B cell (primary cell): ENCODE results near the gene PIP4K2A. TPM values are rescaled to one million over a fixed set of nuclear protein-coding genes. Genes with fewer than 3 reads are reported as not detected.

Source experiments
- ATAC-seq: fragments of 200-7000 bp; cut with Tn5 transposase; one replicate; pipeline ENCODE4 v1.10.0; 2021; ENCODE audit warnings: low read depth, mild to moderate bottlenecking, moderate number of reproducible peaks, moderate library complexity
- CTCF ChIA-PET: fragments of 350-600 bp; sonication (Branson Sonifier 250); formaldehyde crosslinking; loops from one replicate; lab custom pipeline; 2021; ENCODE audit warnings: antibody characterized with exemption, inconsistent platforms; lab: Charles Lee
- POLR2A ChIA-PET: fragments of 350-600 bp; sonication (Branson Sonifier 250); formaldehyde crosslinking; loops from one replicate; lab custom pipeline; 2021; ENCODE audit warnings: antibody characterized with exemption; lab: Charles Lee
- DNase-seq: peaks from one replicate; pipeline ENCODE4 v3.0.0; 2013
- H2AFZ ChIP-seq: 2 replicates; pipeline ENCODE4 v1.6.1; 2012; ENCODE audit warnings: mild to moderate bottlenecking, low read depth, low read length; ENCODE audit not compliant: insufficient read depth, poor library complexity, severe bottlenecking
- H3K27ac ChIP-seq, 2 donors: 1 replicate in 1 of 2; 2 replicates in 1 of 2; pipeline ENCODE4 v1.5.1; 2012 to 2013; ENCODE audit warnings: low read length in 2 of 2, mild to moderate bottlenecking in 2 of 2, moderate library complexity in 1 of 2
- H3K27me3 ChIP-seq, 4 experiments: fragments of 200-600 bp in 1 of 4; sonication (generic) in 1 of 4; replicated peaks in 1 of 4; 1 replicate in 2 of 4; 2 replicates in 2 of 4; pipeline versions ENCODE4 v1.6.1 to v1.7.0; 2013 to 2016; ENCODE audit warnings: low read length in 3 of 4, mild to moderate bottlenecking in 2 of 4, mixed read lengths in 1 of 4, moderate library complexity in 1 of 4; ENCODE audit not compliant: insufficient read depth in 4 of 4, control insufficient read depth in 3 of 4; ENCODE audit errors: control extremely low read depth in 1 of 4
- H3K36me3 ChIP-seq, 2 experiments: replicated peaks in 1 of 2; 1 replicate in 1 of 2; 2 replicates in 1 of 2; pipeline versions ENCODE4 v1.6.1 to v1.7.1; 2013; ENCODE audit warnings: low read length in 1 of 2; ENCODE audit not compliant: insufficient read depth in 2 of 2, control insufficient read depth in 1 of 2; ENCODE audit errors: control extremely low read depth in 1 of 2, extremely low read depth in 1 of 2
- H3K4me1 ChIP-seq, 2 donors: fragments of 200-600 bp in 1 of 2; sonication (generic) in 1 of 2; 1 replicate in 1 of 2; 2 replicates in 1 of 2; pipeline versions ENCODE4 v1.5.1 to v1.6.1; 2013 to 2017; ENCODE audit warnings: low read length in 2 of 2; ENCODE audit not compliant: control insufficient read depth in 2 of 2, insufficient read depth in 2 of 2
- H3K4me2 ChIP-seq: replicated peaks from 2 replicates; pipeline ENCODE3; 2012; ENCODE audit warnings: mild to moderate bottlenecking, low read depth, low read length; ENCODE audit not compliant: poor library complexity, severe bottlenecking
- H3K4me3 ChIP-seq, 5 experiments: fragments of 200-600 bp in 1 of 5; sonication (generic) in 1 of 5; 1 replicate in 3 of 5; 2 replicates in 2 of 5; pipeline versions ENCODE4 v1.5.1 to v1.7.0; 2011 to 2016; ENCODE audit warnings: low read length in 4 of 5, mild to moderate bottlenecking in 4 of 5, low read depth in 2 of 5, control low read depth in 1 of 5, moderate library complexity in 1 of 5; ENCODE audit not compliant: insufficient read depth in 1 of 5; ENCODE audit errors: control extremely low read depth in 1 of 5, extremely low read depth in 1 of 5
- H3K79me2 ChIP-seq: fragments of 200-600 bp; sonication (generic); one replicate; pipeline ENCODE4 v1.6.0; 2016; ENCODE audit warnings: low read length; ENCODE audit not compliant: control insufficient read depth, insufficient read depth
- H3K9ac ChIP-seq: fragments of 200-600 bp; sonication (generic); 2 replicates; pipeline ENCODE4 v1.6.1; 2017; ENCODE audit warnings: mild to moderate bottlenecking, low read length, moderate library complexity
- H3K9me3 ChIP-seq, 3 donors: one replicate each; pipeline versions ENCODE4 v1.6.1 to v1.7.1; 2013; ENCODE audit warnings: low read length in 2 of 3; ENCODE audit not compliant: control insufficient read depth in 2 of 3, insufficient read depth in 1 of 3; ENCODE audit errors: control extremely low read depth in 1 of 3
- H4K20me1 ChIP-seq: 2 replicates; pipeline ENCODE4 v1.6.0; 2012; ENCODE audit warnings: mild to moderate bottlenecking, low read length; ENCODE audit not compliant: insufficient read depth, control insufficient read depth, poor library complexity, severe bottlenecking
- H3K27ac Mint-ChIP-seq: one replicate; pipeline ENCODE4 v1.8.0; 2021; ENCODE audit warnings: mixed read lengths
- H3K27me3 Mint-ChIP-seq: one replicate; pipeline ENCODE4 v1.8.0; 2021; ENCODE audit warnings: mixed read lengths
- H3K4me1 Mint-ChIP-seq: one replicate; pipeline ENCODE4 v1.8.0; 2021; ENCODE audit warnings: mixed read lengths
- H3K4me3 Mint-ChIP-seq: one replicate; pipeline ENCODE4 v1.8.0; 2021; ENCODE audit warnings: mixed read lengths
- H3K9me3 Mint-ChIP-seq: one replicate; pipeline ENCODE4 v1.8.0; 2022; ENCODE audit warnings: mixed read lengths; ENCODE audit not compliant: insufficient read depth
- CTCF ChIP-seq: fragments of 200-600 bp; IDR thresholded peaks from one replicate; pipeline ENCODE4 v1.8.0; 2022; ENCODE audit warnings: antibody characterized with exemption, mild to moderate bottlenecking
- EZH2 ChIP-seq: IDR thresholded peaks from 2 replicates; pipeline ENCODE4 v1.6.1; 2012; ENCODE audit warnings: borderline replicate concordance, low read depth, mild to moderate bottlenecking, moderate library complexity, low read length; ENCODE audit not compliant: insufficient read depth, poor library complexity, severe bottlenecking
- WGBS: methylation state at CpG from one replicate; pipeline ENCODE4 v1.1.5; 2013; ENCODE audit warnings: missing lambda C conversion rate; ENCODE audit not compliant: insufficient coverage; 5-methylcytosine and 5-hydroxymethylcytosine counted together
- intact Hi-C: fragments of 100-400 bp; cut with micrococcal nuclease; formaldehyde crosslinking; loops from one replicate; pipeline ENCODE4 v1.10.0; 2022
- polyA plus RNA-seq: library from polyadenylated mRNA; depleted of rRNA; stranded (reverse); fragments of >200 nt; gene quantifications from 2 replicates; pipeline ENCODE4 v1.2.3, GENCODE V29; 2012
- total RNA-seq, 2 donors: library from RNA; stranded (reverse); fragments of 120-200 nt in 1 of 2; gene quantifications; 1 replicate in 1 of 2; 2 replicates in 1 of 2; pipeline versions ENCODE4 v1.2.3 to v1.2.4, GENCODE V29; 2013 to 2022

PIP4K2A gene
- total and polyA plus RNA-seq, 2 donors (not counting 1 experiment from before 2014, with no cell fraction given) = 21.8 to 103 TPM

GRCh38 chr10:22568928-22569327 lies 145.4 kb downstream of the PIP4K2A start:
- ChIA-PET POLR2A (no interaction called here), CTCF (no interaction called here)
- Histone ChIP-seq H3K4me3 (no peak overlapping the region), H4K20me1 (no peaks in the 10 kb centered on the region), H3K4me2 (no peak overlapping the region), H3K79me2 (peaks cover 11% of the 10 kb centered on the region), H2AFZ (no peak overlapping the region), H3K9me3 (no peaks in the 10 kb centered on the region), H3K36me3 (peaks cover 1 to 70% of the 10 kb centered on the region in 2 experiments), H3K27ac (no peak overlapping the region), H3K4me1 (peaks cover 9 to 13% of the 10 kb centered on the region in 2 donors), H3K9ac (no peak overlapping the region), H3K27me3 (no peaks in the 10 kb centered on the region)
- DNase-seq (no peak), ATAC-seq (no peak)
- intact Hi-C loops = no loop called here
- no peaks in the 10 kb centered on the region for H3K9me3 Mint-ChIP-seq
- WGBS = 90% methylated on average over 7 of the region's 7 CpGs
- H3K4me3 Mint-ChIP-seq = no peak overlapping the region
- no peak overlapping the region for H3K27ac Mint-ChIP-seq
- peaks cover 16% of the 10 kb centered on the region for H3K4me1 Mint-ChIP-seq
- no peaks in the 10 kb centered on the region for H3K27me3 Mint-ChIP-seq
- TF ChIP-seq EZH2 = no peak
- TF ChIP-seq CTCF = no peak

- Mint-ChIP-seq H3K27ac (peak overlapping the region; percentile 34), H3K4me3 (no peak overlapping the region), H3K4me1 (peaks cover 15% of the 10 kb centered on the region), H3K9me3 (no peaks in the 10 kb centered on the region), H3K27me3 (no peaks in the 10 kb centered on the region)
- H3K36me3 ChIP-seq = peaks cover 5 to 59% of the 10 kb centered on the region in 2 experiments
- 46% methylated on average over 5 of the region's 5 CpGs for WGBS
- H3K9ac ChIP-seq = no peak overlapping the region
- H3K27me3 ChIP-seq = no peaks in the 10 kb centered on the region
- intact Hi-C loops = no loop called here
- ATAC-seq (no peak), DNase-seq (no peak)
- H3K9me3 ChIP-seq = no peaks in the 10 kb centered on the region
- H3K4me3 ChIP-seq = no peak overlapping the region
- peaks cover 4 to 8% of the 10 kb centered on the region in 2 donors for H3K4me1 ChIP-seq
- no peak overlapping the region for H3K4me2 ChIP-seq
- no peak overlapping the region for H3K27ac ChIP-seq
- peaks cover 4% of the 10 kb centered on the region for H3K79me2 ChIP-seq
- H2AFZ ChIP-seq = no peak overlapping the region
- ChIA-PET CTCF (interaction anchor here (0.5 to 1.0 kb wide), 2 partner anchors 8 to 1197 kb away, joined by 3 to 5 read pairs; no protein-coding TSS in a partner anchor), POLR2A (no interaction called here)
- no peaks in the 10 kb centered on the region for H4K20me1 ChIP-seq
- TF ChIP-seq CTCF = no peak
- no peak for TF ChIP-seq EZH2
These were observed 150.3 kb downstream of the PIP4K2A start for GRCh38 chr10:22564060-22564459.
